OCI-LY7 (cell line): ENCODE results near the gene BHMT2.

Source experiments
- EZH2phosphoT487 ChIP-seq: fragments of 200-600 bp; sonication (generic); IDR thresholded peaks from 2 replicates; pipeline ENCODE4 v1.6.1; 2018; ENCODE audit warnings: low read depth, borderline replicate concordance, mild to moderate bottlenecking, mixed run types, antibody characterized with exemption, low read length, moderate library complexity, mixed read lengths
- TF ChIP-seq, protein P1 (sequence below): fragments of 200-600 bp; sonication (generic); conservative IDR thresholded peaks from 2 replicates; pipeline ENCODE4 v1.5.1; 2014; ENCODE audit warnings: mild to moderate bottlenecking, antibody characterized with exemption, low read length, moderate library complexity, mixed read lengths

DNA sequence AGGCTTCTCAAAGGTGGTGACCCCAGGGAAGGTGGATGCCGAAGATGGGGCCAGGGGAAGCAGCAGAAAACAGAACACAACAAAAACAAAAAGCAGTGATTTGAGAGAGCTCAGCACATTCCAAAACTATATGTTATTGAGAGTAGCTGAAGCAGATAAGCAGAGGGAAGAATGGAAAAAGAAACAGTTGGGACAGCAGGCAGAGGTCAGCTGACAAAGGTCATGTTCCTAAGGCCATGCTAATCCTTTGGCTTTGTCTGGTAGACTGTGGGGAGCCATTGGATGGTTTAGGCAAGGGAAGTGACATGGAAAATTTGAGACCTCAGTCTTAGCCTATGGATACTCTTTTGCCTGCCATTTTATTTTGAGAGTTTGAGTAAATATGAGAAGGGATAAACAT is 14.6 kb upstream of the BHMT2 start:
- TF ChIP-seq, protein P1, sequence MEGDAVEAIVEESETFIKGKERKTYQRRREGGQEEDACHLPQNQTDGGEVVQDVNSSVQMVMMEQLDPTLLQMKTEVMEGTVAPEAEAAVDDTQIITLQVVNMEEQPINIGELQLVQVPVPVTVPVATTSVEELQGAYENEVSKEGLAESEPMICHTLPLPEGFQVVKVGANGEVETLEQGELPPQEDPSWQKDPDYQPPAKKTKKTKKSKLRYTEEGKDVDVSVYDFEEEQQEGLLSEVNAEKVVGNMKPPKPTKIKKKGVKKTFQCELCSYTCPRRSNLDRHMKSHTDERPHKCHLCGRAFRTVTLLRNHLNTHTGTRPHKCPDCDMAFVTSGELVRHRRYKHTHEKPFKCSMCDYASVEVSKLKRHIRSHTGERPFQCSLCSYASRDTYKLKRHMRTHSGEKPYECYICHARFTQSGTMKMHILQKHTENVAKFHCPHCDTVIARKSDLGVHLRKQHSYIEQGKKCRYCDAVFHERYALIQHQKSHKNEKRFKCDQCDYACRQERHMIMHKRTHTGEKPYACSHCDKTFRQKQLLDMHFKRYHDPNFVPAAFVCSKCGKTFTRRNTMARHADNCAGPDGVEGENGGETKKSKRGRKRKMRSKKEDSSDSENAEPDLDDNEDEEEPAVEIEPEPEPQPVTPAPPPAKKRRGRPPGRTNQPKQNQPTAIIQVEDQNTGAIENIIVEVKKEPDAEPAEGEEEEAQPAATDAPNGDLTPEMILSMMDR: no peak
- no peak for TF ChIP-seq EZH2phosphoT487
